KBM-7 (cell line): ENCODE data around the gene IFITM5.

Source experiments
- DNase-seq: peaks from one replicate; pipeline ENCODE4 v3.0.0-alpha.2; 2015
- in situ Hi-C: fragments of 300-500 bp; cut with MboI; formaldehyde crosslinking; loops from 2 replicates; pipeline ENCODE4 v1.14.3; 2020; ENCODE audit warnings: low sequenced_read_pairs, low pct_unique_long_range_greater_than_20kb, mixed read lengths

IFITM5 gene

GRCh38 chr11:253160-253885 is 46.0 kb downstream of the IFITM5 start:
- in situ Hi-C loops = no loop called here
- DNase-seq = no peak

GRCh38 chr11:252666-253065 is 46.7 kb downstream of the IFITM5 start:
- in situ Hi-C loops = no loop called here
- no peak for DNase-seq

- DNase-seq = peak; percentile 7
- in situ Hi-C loops = no loop called here
Measured at GRCh38 chr11:251550-251949, 47.8 kb downstream of the IFITM5 start.

GRCh38 chr11:250740-251299 is 48.5 kb downstream of the IFITM5 start:
- in situ Hi-C loops = no loop called here
- DNase-seq = peak; percentile 80

GRCh38 chr11:250274-250673 is 49.1 kb downstream of the IFITM5 start:
- in situ Hi-C loops = no loop called here
- no peak for DNase-seq

- in situ Hi-C loops = no loop called here
- DNase-seq = no peak
Measured at GRCh38 chr11:249062-249461, 50.3 kb downstream of the IFITM5 start.
